ENCODE data around the gene TOMM70.
A peak's percentile ranks its signal among the peaks of the same experiment; 100 is the strongest.

TOMM70 gene

GRCh38 chr3:100376301-100376700 lies 24.6 kb downstream of the TOMM70 start:
- TF ChIP-seq POLR2AphosphoS5 (IDR thresholded peaks at IDR 0.05; ENCODE audit: low read depth, low read length), result no peak
- TF ChIP-seq POU2F2 (IDR thresholded peaks at IDR 0.05; ENCODE audit: low read depth, low read length), result no peak
- no peak for TF ChIP-seq TAF1 (IDR thresholded peaks at IDR 0.05; ENCODE audit: low read depth, low read length)
- TF ChIP-seq PAX5 (IDR thresholded peaks at IDR 0.05; ENCODE audit: insufficient read depth, low read length, severe bottlenecking), result no peak
- no peak for TF ChIP-seq POLR2A (IDR thresholded peaks at IDR 0.05; ENCODE audit: low read depth, low read length)
- TF ChIP-seq SPI1 (IDR thresholded peaks at IDR 0.05; ENCODE audit: low read depth, low read length), result no peak
- no peak for FAIRE-seq
- no peak for DNase-seq (ENCODE audit: insufficient read length, low spot score)

- DNase-seq (ENCODE audit: insufficient read length, low spot score), result no peak
- TF ChIP-seq SPI1 (IDR thresholded peaks at IDR 0.05; ENCODE audit: low read depth, low read length) (no peak), TAF1 (IDR thresholded peaks at IDR 0.05; ENCODE audit: low read depth, low read length) (no peak), POLR2A (IDR thresholded peaks at IDR 0.05; ENCODE audit: low read depth, low read length) (no peak)
- no peak for FAIRE-seq
Measured at GRCh38 chr3:100374521-100374920, 26.4 kb downstream of the TOMM70 start.

- FAIRE-seq (no peak), DNase-seq (ENCODE audit: insufficient read length, low spot score) (no peak)
Measured at GRCh38 chr3:100370756-100371155, 30.1 kb downstream of the TOMM70 start.

GRCh38 chr3:100368441-100368840 lies 32.4 kb downstream of the TOMM70 start:
- DNase-seq (ENCODE audit: insufficient read length, low spot score), result no peak
- no peak for TF ChIP-seq POU2F2 (IDR thresholded peaks at IDR 0.05; ENCODE audit: low read depth, low read length)
- no peak for FAIRE-seq

More at GRCh38 chr3:100370756-100371155, 30.1 kb downstream of the TOMM70 start:
- TF ChIP-seq PAX5 (IDR thresholded peaks at IDR 0.05; ENCODE audit: insufficient read depth, low read length, severe bottlenecking), result no peak
- no peak for TF ChIP-seq POLR2AphosphoS5 (IDR thresholded peaks at IDR 0.05; ENCODE audit: low read depth, low read length)
- no peak for TF ChIP-seq SPI1 (IDR thresholded peaks at IDR 0.05; ENCODE audit: low read depth, low read length)
- no peak for TF ChIP-seq TAF1 (IDR thresholded peaks at IDR 0.05; ENCODE audit: low read depth, low read length)
- TF ChIP-seq POU2F2 (IDR thresholded peaks at IDR 0.05; ENCODE audit: low read depth, low read length), result no peak
- TF ChIP-seq POLR2A (IDR thresholded peaks at IDR 0.05; ENCODE audit: low read depth, low read length), result no peak

- TF ChIP-seq POU2F2 (IDR thresholded peaks at IDR 0.05; ENCODE audit: low read depth, low read length) (no peak), TAF1 (IDR thresholded peaks at IDR 0.05; ENCODE audit: low read depth, low read length) (no peak), POLR2AphosphoS5 (IDR thresholded peaks at IDR 0.05; ENCODE audit: low read depth, low read length) (no peak), PAX5 (IDR thresholded peaks at IDR 0.05; ENCODE audit: insufficient read depth, low read length, severe bottlenecking) (no peak), POLR2A (IDR thresholded peaks at IDR 0.05; ENCODE audit: low read depth, low read length) (no peak), SPI1 (IDR thresholded peaks at IDR 0.05; ENCODE audit: low read depth, low read length) (no peak)
- no peak for DNase-seq (ENCODE audit: insufficient read length, low spot score)
- no peak for FAIRE-seq
Measured at GRCh38 chr3:100366424-100366823, 34.5 kb downstream of the TOMM70 start.

- TF ChIP-seq SPI1 (IDR thresholded peaks at IDR 0.05; ENCODE audit: low read depth, low read length) (no peak), PAX5 (IDR thresholded peaks at IDR 0.05; ENCODE audit: insufficient read depth, low read length, severe bottlenecking) (no peak), TAF1 (IDR thresholded peaks at IDR 0.05; ENCODE audit: low read depth, low read length) (no peak)
- DNase-seq (ENCODE audit: insufficient read length, low spot score), result no peak
- FAIRE-seq, result no peak
Measured at GRCh38 chr3:100364421-100364820, 36.5 kb downstream of the TOMM70 start.

- TF ChIP-seq POLR2AphosphoS5 (IDR thresholded peaks at IDR 0.05; ENCODE audit: low read depth, low read length) (no peak), SPI1 (IDR thresholded peaks at IDR 0.05; ENCODE audit: low read depth, low read length) (no peak), POLR2A (IDR thresholded peaks at IDR 0.05; ENCODE audit: low read depth, low read length) (no peak), POU2F2 (IDR thresholded peaks at IDR 0.05; ENCODE audit: low read depth, low read length) (no peak), PAX5 (IDR thresholded peaks at IDR 0.05; ENCODE audit: insufficient read depth, low read length, severe bottlenecking) (no peak), TAF1 (IDR thresholded peaks at IDR 0.05; ENCODE audit: low read depth, low read length) (no peak)
- DNase-seq (ENCODE audit: insufficient read length, low spot score) (no peak), FAIRE-seq (no peak)
Measured at GRCh38 chr3:100361897-100362296, 39.0 kb downstream of the TOMM70 start.

GRCh38 chr3:100360757-100361496 lies 40.0 kb downstream of the TOMM70 start:
- FAIRE-seq (peak; percentile 31), DNase-seq (ENCODE audit: insufficient read length, low spot score) (no peak)
- TF ChIP-seq POLR2AphosphoS5 (IDR thresholded peaks at IDR 0.05; ENCODE audit: low read depth, low read length) (no peak), TAF1 (IDR thresholded peaks at IDR 0.05; ENCODE audit: low read depth, low read length) (no peak), POU2F2 (IDR thresholded peaks at IDR 0.05; ENCODE audit: low read depth, low read length) (no peak), POLR2A (IDR thresholded peaks at IDR 0.05; ENCODE audit: low read depth, low read length) (no peak), SPI1 (IDR thresholded peaks at IDR 0.05; ENCODE audit: low read depth, low read length) (no peak), PAX5 (IDR thresholded peaks at IDR 0.05; ENCODE audit: insufficient read depth, low read length, severe bottlenecking) (no peak)

- TF ChIP-seq POU2F2 (IDR thresholded peaks at IDR 0.05; ENCODE audit: low read depth, low read length) (no peak), POLR2AphosphoS5 (IDR thresholded peaks at IDR 0.05; ENCODE audit: low read depth, low read length) (no peak), PAX5 (IDR thresholded peaks at IDR 0.05; ENCODE audit: insufficient read depth, low read length, severe bottlenecking) (no peak), SPI1 (IDR thresholded peaks at IDR 0.05; ENCODE audit: low read depth, low read length) (no peak), POLR2A (IDR thresholded peaks at IDR 0.05; ENCODE audit: low read depth, low read length) (no peak), TAF1 (IDR thresholded peaks at IDR 0.05; ENCODE audit: low read depth, low read length) (no peak)
- no peak for DNase-seq (ENCODE audit: insufficient read length, low spot score)
- no peak for FAIRE-seq
Measured at GRCh38 chr3:100359035-100359434, 41.9 kb downstream of the TOMM70 start.

- DNase-seq (ENCODE audit: insufficient read length, low spot score) (no peak), FAIRE-seq (no peak)
- TF ChIP-seq PAX5 (IDR thresholded peaks at IDR 0.05; ENCODE audit: insufficient read depth, low read length, severe bottlenecking), result no peak
- TF ChIP-seq POLR2A (IDR thresholded peaks at IDR 0.05; ENCODE audit: low read depth, low read length), result no peak
- TF ChIP-seq SPI1 (IDR thresholded peaks at IDR 0.05; ENCODE audit: low read depth, low read length), result no peak
- no peak for TF ChIP-seq TAF1 (IDR thresholded peaks at IDR 0.05; ENCODE audit: low read depth, low read length)
- TF ChIP-seq POU2F2 (IDR thresholded peaks at IDR 0.05; ENCODE audit: low read depth, low read length), result no peak
- TF ChIP-seq POLR2AphosphoS5 (IDR thresholded peaks at IDR 0.05; ENCODE audit: low read depth, low read length), result no peak
Measured at GRCh38 chr3:100358413-100358812, 42.5 kb downstream of the TOMM70 start.

All from GM12891 (cell line).